Limb (tissue), 2 donors: Measurements from ENCODE around the gene SIX1.

ENCODE experiments used
- DNase-seq, 2 donors: peaks; one replicate each; pipeline ENCODE4 v3.0.0-alpha.2; 2016; ENCODE audit errors: extremely low spot score in 2 of 2

SIX1 gene

DNA sequence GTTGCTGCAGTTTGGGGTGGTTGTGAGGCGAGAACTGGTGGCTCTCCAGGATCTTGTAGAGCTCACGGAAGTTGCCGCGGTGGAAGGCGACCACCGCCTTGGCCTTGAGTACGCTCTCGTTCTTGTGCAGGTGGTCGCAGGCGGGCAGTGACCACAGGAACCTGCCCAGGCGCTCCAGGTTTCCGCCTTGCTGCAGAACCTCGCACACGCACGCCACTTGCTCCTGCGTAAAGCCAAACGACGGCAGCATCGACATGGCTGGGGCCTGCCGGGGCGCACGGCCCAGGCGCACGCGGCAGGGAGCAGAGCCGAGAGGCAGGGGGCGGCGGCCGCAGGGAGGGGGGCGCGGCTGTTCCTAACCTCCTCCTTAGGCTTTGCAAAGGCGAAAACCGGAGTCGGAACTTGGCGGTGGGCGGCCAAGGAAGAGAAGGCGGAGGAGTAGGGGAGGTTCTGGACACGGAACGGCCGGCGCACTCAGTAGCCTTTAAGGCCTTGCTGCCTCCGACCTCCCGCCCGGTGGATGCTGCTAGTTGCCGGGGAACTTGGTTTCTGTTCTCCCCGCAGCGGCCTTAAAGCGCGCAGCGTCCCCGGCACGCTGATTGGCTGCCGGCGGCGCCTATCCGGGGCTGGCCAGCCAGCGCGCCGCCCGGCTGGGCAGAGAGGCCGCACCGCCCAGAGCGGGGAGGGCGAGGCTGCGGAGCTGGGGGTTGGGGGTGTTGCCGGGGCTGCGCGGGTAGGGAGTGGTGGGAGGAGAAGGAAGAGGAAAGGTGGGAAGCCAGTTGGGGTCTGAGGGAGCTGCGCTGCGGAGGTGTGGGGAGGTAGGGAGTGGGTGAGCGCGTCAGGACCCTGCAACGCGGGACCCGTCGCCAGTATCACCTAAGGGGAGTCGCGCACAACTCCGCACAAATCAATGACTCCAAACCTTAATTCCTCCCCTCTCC is at the start of gene SIX1:
Gene SIX1 (minus strand): TSS at position 544 of the 941 bp plus-strand sequence. CDS start 288 bp downstream, at position 256.
- DNase-seq, result peak; percentile 89 to 91

DNA sequence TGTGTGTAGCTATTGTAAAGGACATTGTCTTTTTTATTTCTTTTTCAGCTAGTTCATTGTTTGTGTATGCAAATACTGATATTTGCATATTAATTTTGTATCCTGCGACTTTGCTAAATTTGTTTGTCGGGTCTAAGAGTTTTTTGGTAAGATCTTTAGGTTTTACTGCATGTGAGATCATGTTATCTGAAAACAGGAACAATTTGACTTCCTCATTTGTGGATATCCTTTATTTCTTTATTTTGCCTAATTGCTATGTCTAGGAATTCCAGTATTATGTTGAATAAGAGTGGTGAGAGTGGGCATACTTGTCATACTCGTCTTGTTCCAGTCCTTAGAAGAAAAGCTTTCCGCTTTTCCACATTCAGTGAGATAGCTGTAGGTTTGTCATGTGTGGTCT is 46.0 kb upstream of the SIX1 start:
- no peak for DNase-seq

DNA sequence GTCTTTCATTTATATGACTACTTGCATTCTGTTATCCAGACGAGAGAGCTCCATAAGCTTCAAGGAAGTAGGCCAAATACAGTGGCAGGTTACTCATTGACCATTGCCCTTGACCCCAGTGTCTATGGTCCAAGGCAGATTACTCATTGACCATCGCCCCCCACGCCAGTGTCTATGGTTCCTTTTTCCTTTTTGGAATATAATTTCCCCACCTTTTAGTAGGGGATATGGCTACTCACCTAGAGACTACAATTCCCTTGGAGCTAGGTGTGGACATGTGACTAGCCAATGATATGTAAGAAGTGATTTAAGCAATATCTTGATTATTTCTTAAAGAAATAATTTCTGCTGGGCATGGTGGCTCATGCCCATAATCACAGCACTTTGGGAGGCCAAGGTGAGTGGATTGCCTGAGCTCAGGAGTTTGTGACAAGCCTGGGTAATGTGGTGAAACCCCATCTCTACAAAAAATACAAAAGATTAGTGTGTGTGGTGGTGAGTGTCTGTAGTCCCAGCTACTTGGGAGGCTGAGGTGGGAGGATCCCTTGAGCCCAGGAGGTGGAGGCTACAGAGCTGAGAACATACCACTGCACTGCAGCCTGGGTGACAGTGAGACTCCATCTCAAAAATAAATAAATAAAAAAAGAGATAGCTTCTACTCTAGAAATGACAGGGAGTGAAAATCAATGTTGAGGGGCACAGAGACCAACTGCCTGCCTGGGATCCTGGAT is 42.3 kb upstream of the SIX1 start:
- DNase-seq, result no peak

DNA sequence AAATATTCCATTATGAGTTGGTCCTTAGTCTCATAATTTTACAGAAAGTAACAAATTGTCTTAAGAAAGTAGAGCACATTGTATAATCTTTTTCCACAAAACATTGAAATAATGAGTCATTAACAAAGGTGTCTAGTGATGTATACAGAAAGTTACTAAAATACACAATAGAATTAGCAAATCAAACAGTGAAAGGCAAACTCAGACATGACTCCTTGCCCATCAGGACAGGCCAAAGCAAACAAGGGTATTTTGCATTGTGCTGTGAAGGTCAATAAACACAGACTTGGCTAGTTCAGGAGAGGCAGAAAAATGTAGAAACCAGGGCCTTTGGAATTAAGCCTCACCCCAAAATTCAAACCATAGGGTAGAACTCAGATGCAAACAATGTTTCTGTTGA is 37.6 kb upstream of the SIX1 start:
- no peak for DNase-seq

DNA sequence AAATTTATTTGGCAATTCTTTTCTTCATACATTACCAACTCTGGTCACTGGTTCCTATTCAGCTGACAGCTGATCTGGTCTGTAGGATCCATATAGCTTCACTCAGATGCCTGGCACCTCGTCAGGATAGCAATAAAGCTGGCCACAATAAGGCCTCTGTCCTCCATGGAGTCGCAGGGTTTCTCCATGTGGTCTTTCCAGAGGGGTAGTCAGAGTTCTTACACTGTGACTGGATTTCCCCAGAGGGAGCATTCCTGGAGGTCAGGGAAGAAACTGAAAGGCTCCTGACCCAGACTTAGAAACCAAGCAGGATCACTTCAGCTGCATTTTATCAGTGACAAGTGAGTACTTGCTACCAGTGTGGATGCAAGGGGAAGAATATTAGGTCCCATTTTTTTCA is 34.9 kb upstream of the SIX1 start:
- DNase-seq, result no peak

DNA sequence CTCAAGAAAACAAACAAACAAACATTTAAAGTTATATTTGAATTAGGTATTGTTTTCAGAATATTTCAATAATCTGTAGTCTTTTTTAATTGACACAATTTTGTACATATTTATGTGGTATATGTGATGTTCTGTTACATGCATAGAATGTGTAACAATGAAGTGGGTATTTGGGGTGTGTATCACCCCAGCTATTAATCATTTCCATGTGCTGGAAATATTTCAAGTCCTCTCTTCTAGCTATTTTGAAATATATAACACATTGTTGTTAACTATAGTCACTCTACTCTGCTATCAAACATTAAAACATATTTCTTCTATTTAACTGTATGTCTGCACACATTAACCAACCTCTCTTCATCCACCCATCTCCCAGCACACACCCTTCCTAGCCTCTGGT is 32.0 kb upstream of the SIX1 start:
- DNase-seq, result no peak

DNA sequence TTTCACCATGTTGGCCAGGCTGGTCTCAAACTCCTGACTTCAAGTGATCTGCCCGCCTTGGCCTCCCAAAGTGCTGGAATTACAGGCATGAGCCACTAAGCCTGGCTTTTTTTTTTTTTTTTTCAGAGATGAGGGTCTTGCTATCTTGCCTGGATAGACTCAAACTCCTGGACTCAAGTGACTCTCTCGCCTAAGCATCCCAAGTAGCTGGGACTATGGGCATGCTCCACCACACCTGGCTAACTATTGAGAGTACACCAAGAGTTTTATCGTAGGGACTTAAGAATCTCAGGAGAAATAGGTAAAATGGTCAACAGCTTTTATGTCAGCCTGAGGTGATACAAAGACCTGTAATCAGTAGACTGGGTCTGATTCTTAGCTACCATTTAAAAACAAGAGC is 31.2 kb upstream of the SIX1 start:
- DNase-seq, result no peak

DNA sequence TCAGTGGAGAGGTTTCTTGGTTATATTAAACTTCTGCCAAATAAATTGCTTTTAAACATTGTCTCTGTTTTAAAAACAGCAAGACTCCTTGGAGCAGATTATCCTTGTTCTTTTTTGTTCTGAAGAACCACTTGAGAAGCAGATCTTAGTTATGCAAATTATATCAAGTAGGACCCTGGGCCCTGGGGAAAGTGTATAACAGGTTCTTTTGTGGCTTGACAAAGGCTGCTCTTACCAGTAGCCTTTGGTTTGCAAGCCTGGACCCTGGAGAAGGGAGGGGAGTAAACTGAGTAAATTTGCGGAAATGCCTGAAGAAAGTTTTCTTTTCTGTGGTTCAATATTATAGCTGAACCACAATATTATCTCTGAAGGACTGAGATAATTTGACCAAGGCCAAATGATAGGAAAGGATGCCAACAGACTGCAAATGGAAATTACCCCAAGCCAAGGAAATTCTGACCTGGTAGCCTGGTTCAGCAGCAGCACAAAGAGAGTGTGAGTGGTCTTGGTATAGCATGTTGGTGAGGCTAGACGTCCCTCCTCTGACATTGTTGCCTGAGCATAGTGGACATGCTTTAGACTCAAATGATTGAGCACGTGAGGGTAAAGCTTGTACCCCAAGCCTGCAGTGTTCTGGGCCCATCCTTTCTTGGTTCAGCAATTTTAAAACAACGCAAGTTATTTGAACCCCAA is 30.4 kb upstream of the SIX1 start:
- no peak for DNase-seq

DNA sequence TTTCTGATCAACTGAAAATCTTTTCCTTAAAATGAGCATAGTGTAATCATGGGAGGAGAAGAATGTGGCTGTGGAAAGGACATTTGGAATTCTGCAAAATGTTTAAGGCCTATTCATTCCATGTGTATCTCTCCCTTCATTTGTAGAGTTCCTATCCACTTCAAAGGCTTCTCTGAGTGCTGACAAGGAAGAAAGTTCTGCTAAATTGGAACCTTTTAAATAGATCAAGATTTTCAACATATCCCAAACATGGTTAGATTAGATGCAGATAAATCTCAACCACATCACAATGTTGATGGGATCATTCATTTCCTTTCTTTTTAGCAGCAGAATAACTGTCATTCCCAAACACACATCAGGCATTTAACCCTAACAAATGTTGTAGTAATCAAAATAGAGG is 28.4 kb upstream of the SIX1 start:
- no peak for DNase-seq

DNA sequence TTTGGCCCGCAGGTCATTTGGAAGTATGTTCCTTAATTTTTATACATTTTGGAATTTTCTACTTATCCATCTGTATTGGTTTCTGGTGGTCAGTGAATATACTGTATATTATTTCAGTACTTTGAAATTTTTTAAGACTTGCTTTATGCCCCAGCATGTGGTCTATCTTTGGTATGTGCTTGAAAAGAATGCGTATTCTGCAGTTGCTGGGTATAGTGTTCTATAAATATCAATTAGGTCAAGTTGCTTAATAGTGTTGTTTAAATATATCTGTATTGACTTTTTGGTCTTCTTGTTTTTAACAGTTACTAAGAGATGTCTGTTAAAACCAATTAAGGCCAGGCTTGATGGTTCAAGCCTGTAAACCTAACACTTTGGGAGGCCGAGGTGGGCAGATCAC is 21.7 kb upstream of the SIX1 start:
- DNase-seq, result no peak

DNA sequence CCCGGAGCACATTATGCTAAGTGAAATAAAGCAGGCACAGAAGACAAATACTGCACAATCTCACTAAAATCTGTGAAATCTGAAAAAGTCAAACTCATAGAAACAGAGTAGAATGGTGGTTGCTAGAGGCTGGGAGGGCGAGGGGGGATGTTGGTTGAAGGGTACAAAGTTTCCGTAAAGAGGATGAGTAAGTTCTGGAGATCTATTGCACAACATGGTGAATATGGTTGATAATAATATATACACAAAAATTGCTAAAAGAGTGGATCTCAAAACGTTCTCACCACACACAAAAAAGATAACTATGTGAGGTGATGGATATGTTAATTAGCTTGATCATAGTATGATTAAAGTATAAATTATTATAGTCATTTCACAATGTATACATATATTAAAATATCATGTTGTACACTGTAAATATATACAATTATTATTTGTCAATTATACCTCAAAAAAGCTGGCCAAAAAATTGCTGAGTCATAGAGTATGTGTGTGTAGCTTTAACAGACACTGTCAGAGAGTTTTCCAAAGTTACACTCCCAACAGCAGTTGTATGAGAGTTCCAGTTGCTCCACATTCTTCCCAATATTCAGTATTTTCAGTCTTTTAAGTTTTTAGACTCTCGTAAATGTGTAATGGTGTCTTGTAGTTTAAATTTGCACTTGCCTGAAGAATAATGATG is 19.3 kb upstream of the SIX1 start:
- no peak for DNase-seq

DNA sequence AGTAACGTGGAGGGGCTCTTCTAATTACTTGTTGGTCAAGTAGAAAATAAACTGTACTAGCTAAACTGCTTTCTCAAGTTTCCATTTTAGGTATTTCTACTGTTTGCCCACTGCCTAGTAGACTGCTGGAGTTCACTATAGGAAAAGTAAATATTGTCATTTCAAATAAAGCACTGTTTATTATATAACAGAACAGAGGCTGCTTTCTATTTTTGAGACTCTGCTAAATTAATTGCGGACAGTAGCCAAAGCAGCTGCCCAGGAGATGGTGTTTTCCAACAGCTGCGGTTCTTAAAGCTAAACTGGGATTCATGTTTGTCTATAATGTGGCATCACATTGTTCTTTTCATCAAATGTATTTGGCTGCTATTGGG is 15.9 kb upstream of the SIX1 start:
- peak in 1 of 2 donors; percentile 60 for DNase-seq

DNA sequence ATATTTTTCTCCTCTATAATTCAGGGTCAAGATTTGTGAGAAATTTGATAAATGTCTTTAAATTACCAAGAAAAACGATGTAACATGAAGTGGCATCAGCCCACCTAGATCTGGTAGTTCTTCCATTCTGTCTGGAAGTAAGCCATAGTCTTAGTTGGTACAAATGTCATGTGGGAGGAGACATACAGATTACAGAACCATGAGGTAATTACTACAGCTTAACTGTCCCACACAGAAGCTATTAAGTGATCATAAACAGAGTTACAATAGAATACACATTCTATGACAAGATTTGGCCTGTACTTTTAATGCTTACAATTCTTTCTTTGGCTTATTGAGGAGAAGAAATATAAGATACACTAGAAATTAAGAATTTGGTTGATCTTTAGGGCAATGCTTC is 13.7 kb upstream of the SIX1 start:
- DNase-seq, result no peak

DNA sequence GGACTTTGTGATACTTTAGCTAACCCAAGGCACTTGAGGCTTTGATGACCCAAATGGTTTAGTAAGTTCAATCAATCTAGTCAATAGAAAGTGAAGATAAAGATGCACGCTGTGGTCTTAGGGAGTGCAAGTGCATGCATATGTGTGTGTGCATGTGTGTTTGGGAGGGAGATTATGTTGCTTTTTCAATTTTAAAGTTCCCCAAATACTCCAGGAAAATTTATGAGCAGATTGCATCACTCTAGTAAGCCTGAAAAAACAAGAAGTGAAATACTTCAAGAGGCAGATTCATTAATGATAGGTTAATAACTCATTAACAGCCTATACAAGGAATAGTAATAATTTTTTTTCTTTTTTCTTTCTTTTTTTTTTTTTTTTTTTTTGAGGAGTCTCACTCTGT is 12.4 kb upstream of the SIX1 start:
- DNase-seq, result no peak

DNA sequence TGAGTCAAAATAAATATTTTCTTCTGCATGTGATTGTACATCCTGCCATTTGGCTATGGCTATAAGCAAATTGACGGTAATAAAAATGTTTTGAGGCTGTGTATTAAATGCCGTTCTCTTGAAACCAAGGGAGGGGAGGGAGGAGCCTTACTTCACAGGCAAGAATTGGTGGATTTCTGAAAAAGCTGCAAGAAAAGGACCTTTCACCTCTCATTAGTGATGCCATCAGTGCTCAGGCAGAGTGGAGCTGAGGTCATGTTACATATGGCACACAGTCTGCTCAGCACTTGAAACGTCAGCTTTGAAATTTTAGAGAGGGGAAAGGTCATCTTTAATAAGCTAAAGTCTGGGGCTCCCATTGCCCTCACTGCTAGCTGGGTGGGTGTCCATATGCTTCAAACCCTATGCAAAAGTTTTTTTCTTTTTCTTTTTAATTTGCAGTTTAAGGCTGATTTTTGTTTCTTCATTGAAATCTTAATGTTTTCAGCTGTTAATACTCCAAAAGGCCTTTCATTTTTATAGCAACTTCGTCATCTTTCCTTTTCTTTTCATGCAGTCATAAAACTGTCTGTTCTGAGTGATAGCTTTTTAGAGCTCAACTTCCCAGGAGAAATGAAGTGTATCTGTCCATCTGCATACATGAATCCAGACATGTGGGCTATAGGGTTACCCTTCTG is 9.8 kb upstream of the SIX1 start:
- DNase-seq, result peak in 1 of 2 donors; percentile 33

DNA sequence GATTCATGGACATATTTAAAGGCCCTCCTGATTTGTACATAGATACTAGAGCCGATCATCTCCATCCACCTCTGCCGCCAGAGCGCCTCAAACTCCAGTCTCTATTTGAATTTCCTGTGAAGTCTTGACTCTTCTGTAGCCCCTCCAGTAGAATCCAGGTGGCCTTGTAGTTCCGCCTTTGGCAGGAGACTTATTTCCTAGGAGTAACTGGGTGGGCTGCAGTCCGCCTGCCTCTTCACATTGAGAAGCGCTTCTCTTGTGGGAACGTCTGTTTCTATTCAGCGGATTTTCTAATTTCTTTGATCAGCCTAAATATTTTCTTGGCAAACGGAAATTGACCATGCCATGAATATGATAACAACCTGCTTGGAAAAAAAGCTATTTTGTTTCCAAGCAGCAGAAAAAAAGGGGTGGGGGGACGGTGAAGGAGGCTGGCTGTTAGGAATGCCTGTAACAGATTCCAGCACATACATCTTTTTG is 9.0 kb upstream of the SIX1 start:
- peak; percentile 24 to 52 for DNase-seq

DNA sequence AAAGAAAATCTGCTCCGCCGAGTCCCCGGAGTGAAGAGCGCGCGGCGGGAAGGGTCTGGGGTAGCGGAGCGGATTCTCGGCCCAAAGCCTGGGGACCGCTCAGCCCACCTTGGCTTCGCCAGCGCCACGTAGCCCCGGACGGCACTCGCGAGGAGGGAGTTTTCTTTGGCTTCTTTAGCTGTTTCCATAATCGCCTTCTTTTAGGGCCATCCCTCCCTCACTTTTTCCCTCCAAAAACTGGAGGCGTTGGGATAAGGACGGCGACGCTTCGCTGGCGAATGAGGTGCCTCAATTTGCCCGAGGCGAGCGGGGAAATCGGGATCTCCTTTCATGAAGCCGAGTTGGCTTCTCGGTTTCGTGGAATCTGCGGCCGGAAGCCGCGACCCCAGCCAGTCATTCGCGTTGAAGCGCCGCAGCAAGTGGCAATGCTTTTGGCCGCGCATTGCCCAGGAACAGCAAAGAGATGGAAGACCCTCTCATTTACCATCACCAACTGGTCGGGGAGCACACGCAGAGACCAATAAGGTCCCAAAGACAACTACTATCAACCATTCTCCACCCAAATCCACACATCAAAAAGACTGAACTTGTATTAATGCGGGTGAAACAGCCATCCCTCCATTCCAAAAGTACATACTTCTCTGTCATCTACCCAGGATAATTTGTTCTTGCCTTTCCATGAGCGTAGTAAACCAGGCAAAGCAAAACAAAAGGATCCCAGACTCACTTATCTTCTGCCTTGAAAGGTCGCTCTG is 8.4 kb upstream of the SIX1 start:
- no peak for DNase-seq

DNA sequence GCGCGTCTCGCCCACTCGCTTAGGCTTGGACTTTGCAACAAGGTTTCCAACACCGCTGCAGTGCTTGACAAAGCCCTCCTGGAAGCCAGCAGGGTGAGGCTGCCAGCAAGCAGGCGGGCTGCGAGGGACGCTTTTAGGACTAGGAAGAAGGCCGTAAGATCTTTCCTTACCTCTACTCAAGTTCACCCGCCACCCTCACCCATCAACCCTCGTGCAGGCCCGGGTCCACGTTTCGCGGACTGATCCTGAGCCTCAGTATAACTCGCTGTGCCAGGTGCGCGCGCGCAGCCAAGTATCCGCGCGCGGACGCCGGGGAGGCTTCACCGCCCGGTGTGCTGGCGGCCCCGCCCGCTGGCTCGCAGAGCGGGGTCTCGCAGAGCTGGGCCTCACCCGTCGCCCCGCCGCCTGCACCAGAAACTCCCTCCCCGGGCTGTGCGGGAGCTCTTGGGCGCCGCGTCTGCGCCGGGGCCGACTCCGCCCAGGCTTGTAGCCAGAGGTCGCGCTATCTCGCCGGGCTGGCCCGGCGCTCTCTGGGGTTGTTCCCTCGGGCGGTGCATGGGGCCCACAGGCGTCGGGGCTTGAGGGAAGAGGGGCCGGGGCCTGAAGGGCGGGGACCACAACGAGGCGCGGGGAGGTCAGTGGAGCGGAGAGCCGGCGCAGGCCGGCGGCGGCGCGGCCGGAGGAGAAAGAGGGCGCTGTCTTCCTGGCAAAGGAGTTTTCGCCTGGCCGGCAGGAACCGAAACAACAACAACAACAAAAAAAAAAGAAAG is 7.6 kb upstream of the SIX1 start:
- peak; percentile 68 to 81 for DNase-seq
